Measurements from ENCODE around the gene OR10X1.

DNA sequence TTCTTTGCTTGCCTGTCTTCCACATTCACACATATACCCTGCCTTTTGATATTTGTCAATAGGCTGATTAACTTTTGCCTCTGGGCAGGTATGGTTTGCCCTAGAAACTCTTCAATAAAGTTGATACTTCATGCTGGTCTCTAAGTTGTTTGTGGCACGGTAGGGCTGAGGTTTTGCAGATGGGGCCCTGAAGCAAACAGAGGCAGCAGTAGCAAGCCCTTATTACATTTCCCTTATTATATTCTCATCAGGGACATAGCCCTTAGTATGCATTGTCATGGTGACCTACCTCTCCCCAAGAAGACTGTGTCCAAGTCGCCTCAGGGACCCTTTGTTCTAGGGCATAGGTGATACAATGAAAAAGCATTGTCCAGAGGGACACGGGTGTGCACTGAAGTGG, 9.2 kb downstream of the OR10X1 start, which contains the start of gene OR6P1:
- TF ChIP-seq, protein P1, sequence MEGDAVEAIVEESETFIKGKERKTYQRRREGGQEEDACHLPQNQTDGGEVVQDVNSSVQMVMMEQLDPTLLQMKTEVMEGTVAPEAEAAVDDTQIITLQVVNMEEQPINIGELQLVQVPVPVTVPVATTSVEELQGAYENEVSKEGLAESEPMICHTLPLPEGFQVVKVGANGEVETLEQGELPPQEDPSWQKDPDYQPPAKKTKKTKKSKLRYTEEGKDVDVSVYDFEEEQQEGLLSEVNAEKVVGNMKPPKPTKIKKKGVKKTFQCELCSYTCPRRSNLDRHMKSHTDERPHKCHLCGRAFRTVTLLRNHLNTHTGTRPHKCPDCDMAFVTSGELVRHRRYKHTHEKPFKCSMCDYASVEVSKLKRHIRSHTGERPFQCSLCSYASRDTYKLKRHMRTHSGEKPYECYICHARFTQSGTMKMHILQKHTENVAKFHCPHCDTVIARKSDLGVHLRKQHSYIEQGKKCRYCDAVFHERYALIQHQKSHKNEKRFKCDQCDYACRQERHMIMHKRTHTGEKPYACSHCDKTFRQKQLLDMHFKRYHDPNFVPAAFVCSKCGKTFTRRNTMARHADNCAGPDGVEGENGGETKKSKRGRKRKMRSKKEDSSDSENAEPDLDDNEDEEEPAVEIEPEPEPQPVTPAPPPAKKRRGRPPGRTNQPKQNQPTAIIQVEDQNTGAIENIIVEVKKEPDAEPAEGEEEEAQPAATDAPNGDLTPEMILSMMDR (IDR thresholded peaks at IDR 0.05): no peak
- TF ChIP-seq EZH2phosphoT487 (IDR thresholded peaks at IDR 0.05; ENCODE audit: borderline replicate concordance, low read depth) (no peak), MXI1 (IDR thresholded peaks at IDR 0.05; ENCODE audit: low read depth, low read length) (no peak), YY1 (IDR thresholded peaks at IDR 0.05; ENCODE audit: low read depth) (no peak), GABPA (IDR thresholded peaks at IDR 0.05; ENCODE audit: low read depth) (no peak), JUND (IDR thresholded peaks at IDR 0.05) (no peak), REST (IDR thresholded peaks at IDR 0.05; ENCODE audit: low read depth, low read length) (no peak), RAD21 (IDR thresholded peaks at IDR 0.05; ENCODE audit: low read length) (no peak), TCF12 (IDR thresholded peaks at IDR 0.05) (no peak), FOXJ3 (CRISPR knock-in tag; IDR thresholded peaks at IDR 0.05) (no peak)
- TF ChIP-seq, protein P2, sequence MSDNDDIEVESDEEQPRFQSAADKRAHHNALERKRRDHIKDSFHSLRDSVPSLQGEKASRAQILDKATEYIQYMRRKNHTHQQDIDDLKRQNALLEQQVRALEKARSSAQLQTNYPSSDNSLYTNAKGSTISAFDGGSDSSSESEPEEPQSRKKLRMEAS (IDR thresholded peaks at IDR 0.05; ENCODE audit: low read depth): no peak
- TF ChIP-seq, protein P3, sequence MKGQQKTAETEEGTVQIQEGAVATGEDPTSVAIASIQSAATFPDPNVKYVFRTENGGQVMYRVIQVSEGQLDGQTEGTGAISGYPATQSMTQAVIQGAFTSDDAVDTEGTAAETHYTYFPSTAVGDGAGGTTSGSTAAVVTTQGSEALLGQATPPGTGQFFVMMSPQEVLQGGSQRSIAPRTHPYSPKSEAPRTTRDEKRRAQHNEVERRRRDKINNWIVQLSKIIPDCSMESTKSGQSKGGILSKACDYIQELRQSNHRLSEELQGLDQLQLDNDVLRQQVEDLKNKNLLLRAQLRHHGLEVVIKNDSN (IDR thresholded peaks at IDR 0.05; ENCODE audit: borderline replicate concordance, low read depth): no peak

Measured in SK-N-SH (cell line).